ENCODE results near the gene CARHSP1.

Gene CARHSP1

GRCh38 chr16:8808009-8808408 lies 60.8 kb downstream of the CARHSP1 start:
- Histone ChIP-seq H3K27ac (replicated peaks) (no peak overlapping the region), H3K4me3 (replicated peaks; ENCODE audit: insufficient read depth, low read length) (no peak overlapping the region), H3K27me3 (ENCODE audit: insufficient read depth, poor library complexity, severe bottlenecking) (no peaks in the 10 kb centered on the region)
- DNase-seq (ENCODE audit: low read depth in 1 of 2, low spot score in 1 of 2) = no peak
- no peak for TF ChIP-seq CTCF (IDR thresholded peaks at IDR 0.05; ENCODE audit: insufficient read depth, low read length)
- no peak for TF ChIP-seq POLR2AphosphoS5 (IDR thresholded peaks at IDR 0.05; ENCODE audit: low read depth)
- TF ChIP-seq REST (IDR thresholded peaks at IDR 0.05; ENCODE audit: insufficient replicate concordance, low read depth) = no peak
- no peak for TF ChIP-seq SPI1 (IDR thresholded peaks at IDR 0.05; ENCODE audit: borderline replicate concordance, low read depth)
- no peak for TF ChIP-seq GABPA (IDR thresholded peaks at IDR 0.05; ENCODE audit: low read depth)

GRCh38 chr16:8807189-8807588 lies 61.6 kb downstream of the CARHSP1 start:
- DNase-seq (ENCODE audit: low read depth in 1 of 2, low spot score in 1 of 2) = no peak
- no peak overlapping the region for H3K4me3 ChIP-seq (replicated peaks; ENCODE audit: insufficient read depth, low read length)
- no peaks in the 10 kb centered on the region for H3K27me3 ChIP-seq (ENCODE audit: insufficient read depth, poor library complexity, severe bottlenecking)
- TF ChIP-seq GABPA (IDR thresholded peaks at IDR 0.05; ENCODE audit: low read depth) (no peak), POLR2AphosphoS5 (IDR thresholded peaks at IDR 0.05; ENCODE audit: low read depth) (no peak), SPI1 (IDR thresholded peaks at IDR 0.05; ENCODE audit: borderline replicate concordance, low read depth) (no peak), REST (IDR thresholded peaks at IDR 0.05; ENCODE audit: insufficient replicate concordance, low read depth) (no peak), CTCF (IDR thresholded peaks at IDR 0.05; ENCODE audit: insufficient read depth, low read length) (no peak)
- no peak overlapping the region for H3K27ac ChIP-seq (replicated peaks)

- Histone ChIP-seq H3K4me3 (replicated peaks; ENCODE audit: insufficient read depth, low read length) (no peak overlapping the region), H3K27ac (replicated peaks) (no peak overlapping the region), H3K27me3 (ENCODE audit: insufficient read depth, poor library complexity, severe bottlenecking) (no peaks in the 10 kb centered on the region)
- TF ChIP-seq CTCF (IDR thresholded peaks at IDR 0.05; ENCODE audit: insufficient read depth, low read length) (no peak), SPI1 (IDR thresholded peaks at IDR 0.05; ENCODE audit: borderline replicate concordance, low read depth) (no peak), POLR2AphosphoS5 (IDR thresholded peaks at IDR 0.05; ENCODE audit: low read depth) (no peak), REST (IDR thresholded peaks at IDR 0.05; ENCODE audit: insufficient replicate concordance, low read depth) (no peak), GABPA (IDR thresholded peaks at IDR 0.05; ENCODE audit: low read depth) (no peak)
- DNase-seq (ENCODE audit: low read depth in 1 of 2, low spot score in 1 of 2) = no peak
Measured at GRCh38 chr16:8806272-8806983, 62.4 kb downstream of the CARHSP1 start.

All from HL-60 (cell line).